GM21619 (cell line): ENCODE data around the gene UTP14C.
"Not testable (repeated sequence)": the region's sequence is repeated elsewhere in the genome, so short reads cannot be mapped to it uniquely, and the experiment has no call there.

Source experiments
- ATAC-seq: cut with Tn5 transposase; IDR thresholded peaks from one replicate; pipeline ENCODE4 v1.9.1; 2021; ENCODE audit not compliant: unreplicated experiment

UTP14C gene

GRCh38 chr13:52024481-52024880 lies at the start of gene UTP14C:
TSS of gene UTP14C (plus strand) at chr13:52024691. CDS start at chr13:52028805, 4,114 bp downstream.
- no peak for ATAC-seq

- ATAC-seq = no peak
These were observed 48.1 kb upstream of the UTP14C start for GRCh38 chr13:51976423-51976822.

- ATAC-seq = no peak
These were observed 47.6 kb upstream of the UTP14C start for GRCh38 chr13:51976890-51977289.

GRCh38 chr13:51977625-51978024 lies 46.9 kb upstream of the UTP14C start:
- ATAC-seq = no peak

GRCh38 chr13:51978796-51979556 lies 45.5 kb upstream of the UTP14C start:
- no peak for ATAC-seq

GRCh38 chr13:51980908-51981307 lies 43.6 kb upstream of the UTP14C start:
- no peak for ATAC-seq

GRCh38 chr13:51981355-51981754 lies 43.1 kb upstream of the UTP14C start:
- no peak for ATAC-seq

- ATAC-seq = not testable (repeated sequence)
These were observed 41.2 kb upstream of the UTP14C start for GRCh38 chr13:51983292-51983691.

GRCh38 chr13:51984904-51985303 lies 39.6 kb upstream of the UTP14C start:
- ATAC-seq = not testable (repeated sequence)

GRCh38 chr13:51988988-51989618 lies 35.4 kb upstream of the UTP14C start:
- no peak for ATAC-seq

- ATAC-seq = no peak
These were observed 30.8 kb upstream of the UTP14C start for GRCh38 chr13:51993713-51994112.

GRCh38 chr13:51995677-51996551 lies 28.6 kb upstream of the UTP14C start:
- ATAC-seq = no peak

- ATAC-seq = no peak
These were observed 27.9 kb upstream of the UTP14C start for GRCh38 chr13:51996641-51997040.

GRCh38 chr13:51997186-51997585 lies 27.3 kb upstream of the UTP14C start:
- ATAC-seq = no peak

GRCh38 chr13:51997641-51998330 lies 26.7 kb upstream of the UTP14C start:
- no peak for ATAC-seq

- ATAC-seq = no peak
These were observed 25.6 kb upstream of the UTP14C start for GRCh38 chr13:51998723-51999509.

- no peak for ATAC-seq
These were observed 25.0 kb upstream of the UTP14C start for GRCh38 chr13:51999510-51999911.

GRCh38 chr13:51999921-52000320 lies 24.6 kb upstream of the UTP14C start:
- no peak for ATAC-seq

- peak; percentile 96 for ATAC-seq
These were observed 23.3 kb upstream of the UTP14C start for GRCh38 chr13:52001120-52001731.

GRCh38 chr13:52002361-52002760 lies 22.1 kb upstream of the UTP14C start:
- ATAC-seq = no peak
